NCI-H2081 treated with DMSO at 0.1 percent for 48 hours (cell line): ENCODE measurements around the gene AUH.

Experiments
- DNase-seq: peaks from one replicate; lab custom pipeline; 2025; lab: John Stamatoyannopoulos, UW

The AUH gene

GRCh38 chr9:91338681-91339080, 23.0 kb downstream of the AUH start:
- no peak for DNase-seq

- DNase-seq = no peak
Measured at GRCh38 chr9:91336786-91337185, 24.9 kb downstream of the AUH start.

DNA sequence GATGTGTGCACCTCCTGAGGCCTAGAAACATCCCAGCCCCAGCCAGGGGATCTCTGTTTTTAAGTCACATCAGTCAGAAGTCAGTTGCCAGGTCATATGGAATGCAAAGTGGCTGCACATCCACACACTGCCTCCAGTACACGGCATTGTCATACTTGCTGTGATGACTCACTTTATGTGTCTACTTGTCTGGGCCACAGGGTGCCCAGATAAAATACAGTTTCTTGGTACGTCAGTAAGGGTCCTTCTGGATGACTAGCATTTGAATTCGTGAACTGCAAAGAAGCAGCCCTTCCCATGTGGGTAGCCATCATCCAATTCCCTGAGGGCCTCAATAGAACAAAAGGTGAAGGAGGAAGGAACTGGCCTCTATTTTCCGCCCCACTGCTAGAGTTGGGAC, 27.7 kb downstream of the AUH start:
- no peak for DNase-seq

DNA sequence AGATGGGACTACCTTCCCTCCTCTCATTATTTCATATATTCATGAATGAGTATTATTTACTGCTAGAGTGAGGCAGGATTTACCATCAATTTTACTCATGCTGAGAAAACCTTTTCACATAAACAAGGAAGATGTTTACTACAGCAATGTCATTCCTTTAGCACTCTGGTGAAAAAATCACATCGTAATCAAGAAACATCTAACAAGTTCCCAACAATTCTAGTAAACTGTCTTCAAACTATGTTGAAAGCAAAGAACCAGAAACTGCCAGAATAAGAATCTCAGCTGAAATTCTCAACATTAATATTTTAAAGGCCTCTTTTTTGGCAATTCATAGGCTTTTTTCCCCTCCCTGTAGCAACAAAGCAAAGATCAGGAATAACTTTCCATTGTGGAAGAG, 28.2 kb downstream of the AUH start:
- DNase-seq = no peak

- DNase-seq = no peak
Measured at GRCh38 chr9:91332546-91333231, 29.0 kb downstream of the AUH start.

- no peak for DNase-seq
Measured at GRCh38 chr9:91331849-91332248, 29.9 kb downstream of the AUH start.

DNA sequence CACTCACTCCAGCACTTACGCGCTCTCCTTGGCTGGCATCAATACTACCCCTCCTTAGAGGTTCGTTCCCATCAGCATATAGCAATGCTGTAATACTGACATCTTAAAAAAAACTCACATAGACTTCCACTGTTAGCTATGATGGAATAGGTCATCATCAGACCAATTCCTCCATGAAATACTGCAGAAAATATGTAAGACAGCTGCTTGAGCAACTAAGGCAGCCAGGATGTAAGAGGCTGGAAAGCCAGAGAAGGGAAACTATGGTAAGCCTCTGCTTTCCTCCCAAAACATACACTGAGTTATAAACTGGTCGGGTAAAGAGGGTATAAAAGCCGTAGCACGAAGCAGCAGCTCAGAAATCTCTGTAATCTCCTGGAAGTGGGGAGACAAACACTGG, 33.5 kb downstream of the AUH start:
- no peak for DNase-seq

DNA sequence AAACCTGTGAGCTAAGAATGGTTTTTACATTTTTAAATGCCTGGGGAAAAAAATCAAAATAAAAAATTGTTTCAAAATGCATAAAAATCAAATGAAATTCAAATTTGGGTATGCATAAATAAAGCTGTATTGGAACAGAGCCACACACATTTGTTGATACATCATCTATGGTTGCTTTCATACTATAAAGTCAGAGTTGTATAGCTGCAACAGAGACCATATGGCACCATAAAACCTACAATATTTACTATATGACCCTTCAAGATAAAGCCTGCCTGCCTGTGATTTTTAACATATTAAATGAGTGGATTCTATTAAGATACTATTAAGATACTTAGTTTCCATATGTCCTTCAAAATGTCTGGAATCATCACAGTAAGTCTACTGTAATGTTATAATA, 40.0 kb downstream of the AUH start:
- DNase-seq = no peak

GRCh38 chr9:91320299-91320698, 41.4 kb downstream of the AUH start:
- no peak for DNase-seq

- DNase-seq = no peak
Measured at GRCh38 chr9:91316093-91316492, 45.6 kb downstream of the AUH start.

DNA sequence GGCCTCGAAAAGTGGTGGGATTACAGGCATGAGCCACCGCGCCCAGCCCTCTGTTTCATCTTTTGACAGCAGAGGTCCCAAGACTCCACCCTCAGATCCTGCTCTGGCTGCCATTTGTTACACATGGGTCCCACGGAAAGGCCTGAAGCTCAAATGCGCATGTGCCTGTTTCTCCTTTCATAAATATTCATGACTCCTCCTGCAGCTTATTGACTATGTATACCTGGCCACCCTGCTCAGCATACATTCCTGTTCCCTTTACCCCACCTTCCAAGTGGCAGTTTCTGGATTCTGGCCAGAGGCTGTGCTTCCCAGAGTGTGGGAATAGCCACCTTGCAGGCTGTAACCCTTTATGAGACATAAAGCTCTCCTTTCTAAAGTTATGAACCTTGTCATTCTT, 46.5 kb downstream of the AUH start:
- DNase-seq = no peak

GRCh38 chr9:91312717-91313325, 48.9 kb downstream of the AUH start:
- no peak for DNase-seq

- DNase-seq = no peak
Measured at GRCh38 chr9:91310037-91310436, 51.7 kb downstream of the AUH start.

GRCh38 chr9:91308191-91308590, 53.5 kb downstream of the AUH start:
- DNase-seq = no peak

DNA sequence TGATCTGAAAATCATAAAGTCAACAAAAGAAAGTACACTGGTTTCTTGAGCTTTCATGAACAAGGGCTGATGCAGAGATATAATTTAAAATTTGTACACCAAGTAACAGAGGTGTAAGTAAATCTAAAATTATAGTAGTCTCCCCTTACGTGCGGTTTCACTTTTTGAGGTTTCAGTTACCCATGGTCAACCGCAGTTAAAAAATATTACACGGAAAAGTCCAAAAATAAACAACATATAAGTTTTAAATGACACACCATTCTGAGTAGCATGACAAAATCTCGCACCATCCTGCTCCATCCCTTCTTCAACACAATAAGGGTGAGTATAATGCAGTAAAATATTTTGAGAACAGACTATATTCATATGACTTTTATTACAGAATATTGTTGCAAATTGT, 54.4 kb downstream of the AUH start:
- no peak for DNase-seq

DNA sequence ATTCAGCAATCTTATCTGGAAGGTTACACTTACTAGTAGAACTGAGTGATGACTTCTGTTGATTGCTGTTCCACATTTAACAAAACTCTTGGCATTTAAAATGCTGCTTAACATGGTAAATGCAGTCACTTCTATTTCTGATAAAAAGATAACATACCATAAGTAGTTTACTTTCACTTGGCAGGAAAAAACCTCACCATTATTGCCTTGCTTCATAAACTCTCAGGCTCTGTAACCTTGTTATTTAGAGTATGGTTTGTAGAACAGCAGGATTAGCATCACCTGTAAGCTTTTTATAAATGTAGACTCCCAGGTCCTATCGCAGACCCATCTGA, 55.5 kb downstream of the AUH start:
- DNase-seq = no peak

- no peak for DNase-seq
Measured at GRCh38 chr9:91305596-91306295, 56.0 kb downstream of the AUH start.

DNA sequence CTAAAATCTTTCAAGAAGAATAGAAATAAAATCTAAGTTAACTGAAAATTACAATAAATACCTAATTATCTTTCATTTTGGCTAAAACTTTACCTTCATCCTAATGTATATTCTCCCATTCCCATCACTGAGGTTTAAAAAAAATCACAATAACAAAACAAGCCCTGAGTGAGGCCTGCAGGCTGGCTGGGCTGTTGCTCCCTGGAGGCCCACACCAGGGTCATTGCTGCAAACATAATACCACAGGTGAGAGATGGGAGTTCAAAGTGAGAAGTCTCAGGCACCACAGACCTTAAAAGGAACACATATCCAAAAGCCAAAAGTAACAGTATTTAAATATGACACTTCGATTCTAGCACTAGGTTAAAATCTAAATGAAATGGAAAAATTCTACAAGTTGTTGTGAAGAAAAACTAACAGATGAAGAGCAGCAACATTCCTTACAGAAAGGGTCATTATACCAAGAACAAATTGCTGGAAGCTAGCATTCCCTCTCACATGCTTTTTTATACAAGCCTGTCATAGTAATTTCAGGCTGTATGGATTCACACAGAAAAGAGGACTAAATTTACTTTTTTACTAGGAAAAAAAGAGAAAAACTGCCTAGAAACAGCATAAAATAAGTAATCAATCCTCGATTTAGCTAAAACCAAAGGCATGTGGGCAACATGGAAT, 57.8 kb downstream of the AUH start:
- DNase-seq = no peak

- no peak for DNase-seq
Measured at GRCh38 chr9:91302831-91303230, 58.9 kb downstream of the AUH start.

GRCh38 chr9:91301161-91301560, 60.6 kb downstream of the AUH start:
- no peak for DNase-seq

- DNase-seq = no peak
Measured at GRCh38 chr9:91298311-91298710, 63.4 kb downstream of the AUH start.

GRCh38 chr9:91297306-91297705, 64.4 kb downstream of the AUH start:
- DNase-seq = no peak

DNA sequence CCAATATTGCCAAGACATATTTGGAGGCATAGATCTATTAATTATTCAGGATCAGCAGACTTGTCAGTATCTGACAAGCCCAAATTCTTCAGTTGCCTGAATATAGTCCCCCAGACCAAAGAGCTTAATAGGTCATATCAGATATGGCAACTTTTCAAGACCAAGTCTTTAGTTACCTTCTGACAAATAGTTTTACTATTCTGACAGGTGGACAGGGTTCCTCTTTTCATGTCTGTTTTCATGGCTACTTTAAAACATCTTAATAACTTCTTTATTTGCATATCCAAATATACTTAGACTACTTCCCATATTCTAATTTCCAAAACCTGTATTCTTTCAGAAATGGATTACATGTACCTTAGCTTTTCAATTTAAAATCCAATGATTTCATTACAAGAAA, 65.4 kb downstream of the AUH start:
- no peak for DNase-seq
